Neural progenitor cell (in vitro differentiated cells): Measurements from ENCODE around the gene CDH18. TPM values are rescaled to one million over a fixed set of nuclear protein-coding genes. Genes with fewer than 3 reads are reported as not detected.

Experiments used
- DNase-seq: peaks from one replicate; pipeline ENCODE4 v3.0.0-alpha.2; 2016; ENCODE audit warnings: low spot score
- H2AFZ ChIP-seq: fragments of 200-600 bp; sonication (generic); replicated peaks from 2 replicates; pipeline ENCODE4 v1.6.1; 2016; ENCODE audit warnings: antibody characterized with exemption
- H3F3A ChIP-seq: fragments of 200-600 bp; sonication (generic); 2 replicates; pipeline ENCODE4 v1.6.1; 2016; ENCODE audit warnings: antibody characterized with exemption, low read depth
- H3K27ac ChIP-seq: fragments of 200-600 bp; sonication (generic); 2 replicates; pipeline ENCODE4 v1.5.1; 2016; ENCODE audit warnings: mild to moderate bottlenecking
- H3K27me3 ChIP-seq: fragments of 200-600 bp; sonication (generic); 2 replicates; pipeline ENCODE4 v1.6.1; 2016; ENCODE audit warnings: mild to moderate bottlenecking, moderate library complexity
- H3K36me3 ChIP-seq: fragments of 200-600 bp; sonication (generic); 2 replicates; pipeline ENCODE4 v1.5.1; 2016
- H3K4me1 ChIP-seq: fragments of 200-600 bp; sonication (generic); 2 replicates; pipeline ENCODE4 v1.6.1; 2016; ENCODE audit warnings: mixed run types
- H3K4me2 ChIP-seq: fragments of 200-600 bp; sonication (generic); 2 replicates; pipeline ENCODE4 v1.6.1; 2016
- H3K4me3 ChIP-seq: fragments of 200-600 bp; sonication (generic); 2 replicates; pipeline ENCODE4 v1.5.1; 2016
- H3K79me2 ChIP-seq: fragments of 200-600 bp; sonication (generic); 2 replicates; pipeline ENCODE4 v1.6.1; 2016; ENCODE audit warnings: low read depth
- H3K9ac ChIP-seq: fragments of 200-600 bp; sonication (generic); 2 replicates; pipeline ENCODE4 v1.6.1; 2016
- H3K9me3 ChIP-seq: fragments of 200-600 bp; sonication (generic); 2 replicates; pipeline ENCODE4 v1.5.1; 2016; ENCODE audit warnings: low read depth
- H4K20me1 ChIP-seq: fragments of 200-600 bp; sonication (generic); 2 replicates; pipeline ENCODE4 v1.6.1; 2016; ENCODE audit warnings: low read depth
- H3K27ac Mint-ChIP-seq: 3 replicates; pipeline ENCODE4 v1.8.0; 2021; ENCODE audit warnings: mixed read lengths
- H3K27me3 Mint-ChIP-seq: 2 replicates; pipeline ENCODE4 v1.8.0; 2022; ENCODE audit warnings: low read depth, mild to moderate bottlenecking, inconsistent platforms, moderate library complexity, mixed read lengths; ENCODE audit not compliant: insufficient read depth
- H3K36me3 Mint-ChIP-seq: 3 replicates; pipeline ENCODE4 v1.8.0; 2021; ENCODE audit warnings: mixed read lengths
- H3K4me1 Mint-ChIP-seq: 3 replicates; pipeline ENCODE4 v1.8.0; 2021; ENCODE audit warnings: mixed read lengths
- H3K4me3 Mint-ChIP-seq: 3 replicates; pipeline ENCODE4 v1.8.0; 2021; ENCODE audit warnings: mild to moderate bottlenecking, moderate library complexity, mixed read lengths
- H3K9me3 Mint-ChIP-seq: 3 replicates; pipeline ENCODE4 v1.8.0; 2020; ENCODE audit warnings: mixed read lengths
- EZH2 ChIP-seq: fragments of 200-600 bp; sonication (generic); IDR thresholded peaks from 2 replicates; pipeline ENCODE4 v1.6.1; 2017; ENCODE audit warnings: antibody characterized with exemption, mild to moderate bottlenecking, moderate library complexity
- EZH2phosphoT487 ChIP-seq: fragments of 200-600 bp; sonication (generic); IDR thresholded peaks from 2 replicates; pipeline ENCODE4 v1.6.1; 2017; ENCODE audit warnings: antibody characterized with exemption
- total RNA-seq: library from RNA; depleted of rRNA; stranded (reverse); fragments of >200 nt; gene quantifications from 2 replicates; pipeline ENCODE4 v1.2.3, GENCODE V29; 2015; ENCODE audit warnings: low replicate concordance
- TF ChIP-seq, protein P1 (sequence below): fragments of 200-600 bp; sonication (generic); IDR thresholded peaks from 2 replicates; pipeline ENCODE4 v1.5.1; 2017; ENCODE audit warnings: antibody characterized with exemption, mild to moderate bottlenecking

Gene CDH18
- total RNA-seq, 1 donor from 2014 or later, result 0.58 TPM

DNA sequence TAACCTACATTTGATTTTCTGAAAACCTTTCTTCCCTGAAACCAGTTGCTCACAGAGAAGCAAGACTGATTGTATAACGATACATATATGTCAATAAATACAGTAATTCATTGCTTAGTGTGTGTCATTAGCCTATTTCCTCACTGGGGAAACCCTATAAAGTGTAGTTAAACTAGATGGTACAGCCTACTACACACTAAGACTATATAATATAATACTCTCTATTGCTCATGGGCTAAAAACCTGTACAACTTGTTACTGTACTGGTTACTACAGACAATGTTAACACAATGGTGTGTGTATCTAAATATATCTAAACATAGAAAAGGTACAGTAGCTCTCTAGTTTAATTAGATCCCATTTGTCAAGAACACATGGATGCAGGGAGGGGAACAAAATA is 181.2 kb downstream of the CDH18 start:
- Histone ChIP-seq H3K79me2 (no peaks in the 10 kb centered on the region), H3F3A (no peaks in the 10 kb centered on the region), H2AFZ (no peak overlapping the region), H3K27me3 (no peaks in the 10 kb centered on the region), H3K27ac (no peak overlapping the region), H4K20me1 (no peaks in the 10 kb centered on the region), H3K9ac (no peak overlapping the region), H3K4me3 (no peak overlapping the region), H3K4me1 (no peaks in the 10 kb centered on the region), H3K9me3 (no peaks in the 10 kb centered on the region), H3K36me3 (no peaks in the 10 kb centered on the region), H3K4me2 (no peak overlapping the region)
- no peak for TF ChIP-seq EZH2phosphoT487
- no peak for TF ChIP-seq EZH2
- TF ChIP-seq, protein P1, sequence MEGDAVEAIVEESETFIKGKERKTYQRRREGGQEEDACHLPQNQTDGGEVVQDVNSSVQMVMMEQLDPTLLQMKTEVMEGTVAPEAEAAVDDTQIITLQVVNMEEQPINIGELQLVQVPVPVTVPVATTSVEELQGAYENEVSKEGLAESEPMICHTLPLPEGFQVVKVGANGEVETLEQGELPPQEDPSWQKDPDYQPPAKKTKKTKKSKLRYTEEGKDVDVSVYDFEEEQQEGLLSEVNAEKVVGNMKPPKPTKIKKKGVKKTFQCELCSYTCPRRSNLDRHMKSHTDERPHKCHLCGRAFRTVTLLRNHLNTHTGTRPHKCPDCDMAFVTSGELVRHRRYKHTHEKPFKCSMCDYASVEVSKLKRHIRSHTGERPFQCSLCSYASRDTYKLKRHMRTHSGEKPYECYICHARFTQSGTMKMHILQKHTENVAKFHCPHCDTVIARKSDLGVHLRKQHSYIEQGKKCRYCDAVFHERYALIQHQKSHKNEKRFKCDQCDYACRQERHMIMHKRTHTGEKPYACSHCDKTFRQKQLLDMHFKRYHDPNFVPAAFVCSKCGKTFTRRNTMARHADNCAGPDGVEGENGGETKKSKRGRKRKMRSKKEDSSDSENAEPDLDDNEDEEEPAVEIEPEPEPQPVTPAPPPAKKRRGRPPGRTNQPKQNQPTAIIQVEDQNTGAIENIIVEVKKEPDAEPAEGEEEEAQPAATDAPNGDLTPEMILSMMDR, result no peak
- no peaks in the 10 kb centered on the region for H3K27me3 Mint-ChIP-seq
- H3K36me3 Mint-ChIP-seq, result no peaks in the 10 kb centered on the region
- H3K27ac Mint-ChIP-seq, result no peak overlapping the region
- H3K4me1 Mint-ChIP-seq, result peaks cover 10% of the 10 kb centered on the region
- H3K9me3 Mint-ChIP-seq, result no peaks in the 10 kb centered on the region
- no peak overlapping the region for H3K4me3 Mint-ChIP-seq
- DNase-seq, result no peak

DNA sequence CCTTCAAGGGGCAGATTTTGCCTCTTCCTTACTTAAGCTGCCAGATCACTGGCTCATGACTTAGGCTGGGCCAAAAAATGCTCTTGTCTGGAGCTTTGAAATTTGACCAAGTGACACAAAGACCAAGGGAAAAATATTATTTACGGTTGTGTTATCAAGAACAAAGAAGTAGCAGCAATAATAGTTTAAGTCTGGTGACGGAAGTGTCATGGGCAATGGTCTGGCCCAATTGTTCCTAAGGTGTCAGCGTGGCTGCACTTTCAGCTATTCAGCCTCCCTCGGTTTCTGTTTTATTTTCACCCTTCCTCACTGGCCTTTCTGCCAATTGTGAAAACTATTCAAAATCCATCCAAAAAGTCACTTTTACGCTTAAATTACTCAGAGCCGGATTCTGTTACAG is 185.3 kb downstream of the CDH18 start:
- Histone ChIP-seq H3K4me3 (no peak overlapping the region), H3K27ac (no peak overlapping the region), H3K4me1 (no peaks in the 10 kb centered on the region), H3K27me3 (no peaks in the 10 kb centered on the region), H4K20me1 (no peaks in the 10 kb centered on the region), H3K9me3 (no peaks in the 10 kb centered on the region), H3K4me2 (no peak overlapping the region), H3K36me3 (no peaks in the 10 kb centered on the region), H2AFZ (no peak overlapping the region), H3K79me2 (no peaks in the 10 kb centered on the region), H3F3A (no peaks in the 10 kb centered on the region), H3K9ac (no peak overlapping the region)
- Mint-ChIP-seq H3K36me3 (no peaks in the 10 kb centered on the region), H3K4me1 (peaks cover 11% of the 10 kb centered on the region), H3K4me3 (no peak overlapping the region), H3K27me3 (no peaks in the 10 kb centered on the region), H3K27ac (no peak overlapping the region), H3K9me3 (no peaks in the 10 kb centered on the region)
- no peak for DNase-seq
- TF ChIP-seq EZH2phosphoT487 (no peak), EZH2 (no peak)
- TF ChIP-seq, protein P1, result no peak

DNA sequence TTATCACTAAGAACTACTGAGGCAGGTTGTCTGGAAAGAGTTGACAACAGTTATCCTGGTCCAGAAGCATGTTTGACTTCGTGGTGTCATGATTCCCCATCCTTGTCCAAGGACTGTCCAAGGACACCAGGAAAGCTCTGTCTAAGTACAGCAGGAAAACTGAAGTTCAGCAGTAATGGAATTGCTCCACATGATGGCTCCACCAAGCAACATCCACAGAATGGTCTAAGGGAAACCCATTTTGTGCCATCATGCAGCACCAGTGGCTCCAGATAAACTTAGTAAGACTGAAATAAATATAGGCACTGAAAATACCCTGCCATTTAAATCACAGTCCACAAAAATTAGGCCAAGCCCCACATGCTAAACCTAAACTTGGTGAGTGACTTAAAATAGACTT is 192.8 kb downstream of the CDH18 start:
- H2AFZ ChIP-seq, result no peak overlapping the region
- no peak overlapping the region for H3K4me3 Mint-ChIP-seq
- TF ChIP-seq, protein P1, result peak; percentile 43
- no peak for TF ChIP-seq EZH2phosphoT487
- no peaks in the 10 kb centered on the region for H3K4me1 ChIP-seq
- no peaks in the 10 kb centered on the region for H3K79me2 ChIP-seq
- no peaks in the 10 kb centered on the region for H3K36me3 Mint-ChIP-seq
- no peak overlapping the region for H3K27ac Mint-ChIP-seq
- no peaks in the 10 kb centered on the region for H3K27me3 Mint-ChIP-seq
- no peaks in the 10 kb centered on the region for H3K4me1 Mint-ChIP-seq
- no peak overlapping the region for H3K4me2 ChIP-seq
- H3F3A ChIP-seq, result no peaks in the 10 kb centered on the region
- no peak overlapping the region for H3K27ac ChIP-seq
- peak; percentile 29 for DNase-seq
- no peak overlapping the region for H3K4me3 ChIP-seq
- no peaks in the 10 kb centered on the region for H3K27me3 ChIP-seq
- no peaks in the 10 kb centered on the region for H3K9me3 ChIP-seq
- H3K36me3 ChIP-seq, result no peaks in the 10 kb centered on the region
- H3K9ac ChIP-seq, result no peak overlapping the region
- H3K9me3 Mint-ChIP-seq, result no peaks in the 10 kb centered on the region
- H4K20me1 ChIP-seq, result no peaks in the 10 kb centered on the region
